Stimulated activated CD4-positive, alpha-beta T cell treated with anti-CD3 and anti-CD28 coated beads, Interleukin-4, amount 100 ng/mL, for 1 hour (primary cell): ENCODE results near the gene EXOSC5.
A peak's percentile ranks its signal among the peaks of the same experiment; 100 is the strongest.
"Not testable (repeated sequence)": the region's sequence is repeated elsewhere in the genome, so short reads cannot be mapped to it uniquely, and the experiment has no call there.

ENCODE experiments used
- DNase-seq: peaks from one replicate; pipeline ENCODE4 v3.0.0-alpha.2; 2020

EXOSC5 gene

DNA sequence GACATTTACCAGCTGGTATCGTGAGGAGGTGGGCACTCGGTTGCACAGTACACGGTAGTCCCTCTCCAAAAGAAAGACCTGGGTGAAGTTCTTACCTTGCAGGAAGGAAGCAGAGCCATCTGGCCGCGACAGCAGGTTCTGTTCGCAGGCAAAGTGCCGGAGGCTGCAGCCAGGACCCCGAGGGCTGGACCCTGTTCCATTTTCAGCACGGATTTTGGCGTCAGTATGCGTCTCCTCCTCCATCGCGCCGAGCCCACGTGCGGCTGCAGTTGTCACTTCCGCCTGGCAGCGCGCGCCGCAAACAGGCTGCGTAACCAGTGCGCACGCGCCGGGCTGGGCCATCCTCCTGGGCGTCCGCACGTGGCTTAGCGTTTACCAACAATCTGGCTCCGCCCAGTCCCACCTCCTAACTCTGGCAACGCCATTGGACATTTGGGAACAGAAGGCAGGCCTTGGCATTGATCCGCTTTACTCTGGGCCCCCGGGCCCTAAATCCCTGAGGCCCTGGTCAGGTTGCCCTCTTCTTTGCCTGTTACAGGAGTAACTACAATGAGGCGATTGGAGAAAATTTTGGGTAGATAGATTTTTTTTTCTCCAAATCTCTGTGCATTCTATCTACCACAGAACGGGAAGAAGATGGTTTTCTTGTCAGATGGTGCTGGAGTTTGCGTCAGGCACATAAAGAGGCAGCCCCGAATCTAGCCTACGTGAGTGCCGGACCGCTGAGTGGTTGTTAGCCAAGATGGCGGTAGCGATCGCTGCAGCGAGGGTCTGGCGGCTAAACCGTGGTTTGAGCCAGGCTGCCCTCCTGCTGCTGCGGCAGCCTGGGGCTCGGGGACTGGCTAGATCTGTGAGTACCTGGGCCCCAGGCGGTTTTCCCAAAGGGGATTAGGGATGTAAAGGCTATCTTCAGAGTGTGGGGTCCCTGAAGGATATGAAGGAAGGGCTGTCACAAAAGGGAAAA, at the start of gene EXOSC5, which contains the start of gene BCKDHA:
Gene EXOSC5, minus strand, starts transcription at position 274 of the 964 bp plus-strand sequence. Its CDS starts 31 bp downstream, at position 243.
Gene BCKDHA, plus strand, starts transcription at position 733 of the 964 bp plus-strand sequence. Its CDS starts 10 bp downstream, at position 743.
- peak; percentile 99 for DNase-seq

DNA sequence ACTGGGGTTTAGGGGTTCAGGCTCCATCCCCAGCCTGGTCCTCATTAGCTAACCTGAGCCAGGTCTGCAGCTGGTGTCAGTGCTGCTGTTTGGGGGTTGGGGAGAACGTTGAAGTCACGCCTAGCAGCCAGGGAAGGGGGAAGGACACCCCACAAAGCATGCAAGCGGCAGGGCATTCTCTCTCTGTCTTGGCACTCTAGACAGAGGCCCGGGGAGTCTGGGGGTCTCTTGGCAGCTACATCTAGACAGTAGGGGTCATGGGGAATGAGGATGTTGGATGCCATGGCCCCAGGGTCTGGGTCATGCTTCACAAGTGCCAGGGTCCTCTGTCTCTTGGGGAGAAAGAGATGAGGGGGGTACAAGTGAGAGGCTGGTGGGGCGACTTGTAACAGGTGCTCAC, 48.4 kb upstream of the EXOSC5 start:
- no peak for DNase-seq

DNA sequence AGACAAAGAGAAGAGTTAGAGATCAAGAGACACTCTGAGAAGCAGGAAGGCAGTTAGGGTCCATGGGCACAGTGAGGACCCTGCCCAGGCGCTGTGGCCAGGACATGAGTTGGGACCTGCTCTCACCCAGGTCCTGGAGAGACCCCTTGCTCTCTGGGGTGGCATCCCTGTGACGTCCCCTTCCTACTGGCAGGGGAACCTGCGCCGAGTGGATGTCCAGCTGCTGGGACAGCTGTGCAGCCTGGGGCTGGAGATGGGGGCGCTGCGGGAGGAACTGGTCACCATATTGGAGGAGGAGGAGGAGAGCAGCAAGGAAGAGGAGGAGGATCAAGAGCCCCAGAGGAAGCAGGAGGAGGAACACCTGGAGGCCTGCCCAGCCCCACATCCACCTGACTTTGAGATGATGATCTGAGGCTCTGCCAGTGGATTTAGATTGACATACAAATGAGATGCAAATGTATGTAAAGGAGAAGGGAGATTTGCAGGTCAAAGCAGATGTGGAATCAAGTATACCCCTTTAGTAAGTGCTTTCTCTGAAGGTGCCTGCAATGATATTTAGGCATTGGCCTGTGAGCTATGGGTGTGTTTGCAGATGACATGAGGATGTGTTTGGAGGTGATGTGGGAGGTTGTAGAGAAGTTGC, 46.8 kb upstream of the EXOSC5 start:
- no peak for DNase-seq

DNA sequence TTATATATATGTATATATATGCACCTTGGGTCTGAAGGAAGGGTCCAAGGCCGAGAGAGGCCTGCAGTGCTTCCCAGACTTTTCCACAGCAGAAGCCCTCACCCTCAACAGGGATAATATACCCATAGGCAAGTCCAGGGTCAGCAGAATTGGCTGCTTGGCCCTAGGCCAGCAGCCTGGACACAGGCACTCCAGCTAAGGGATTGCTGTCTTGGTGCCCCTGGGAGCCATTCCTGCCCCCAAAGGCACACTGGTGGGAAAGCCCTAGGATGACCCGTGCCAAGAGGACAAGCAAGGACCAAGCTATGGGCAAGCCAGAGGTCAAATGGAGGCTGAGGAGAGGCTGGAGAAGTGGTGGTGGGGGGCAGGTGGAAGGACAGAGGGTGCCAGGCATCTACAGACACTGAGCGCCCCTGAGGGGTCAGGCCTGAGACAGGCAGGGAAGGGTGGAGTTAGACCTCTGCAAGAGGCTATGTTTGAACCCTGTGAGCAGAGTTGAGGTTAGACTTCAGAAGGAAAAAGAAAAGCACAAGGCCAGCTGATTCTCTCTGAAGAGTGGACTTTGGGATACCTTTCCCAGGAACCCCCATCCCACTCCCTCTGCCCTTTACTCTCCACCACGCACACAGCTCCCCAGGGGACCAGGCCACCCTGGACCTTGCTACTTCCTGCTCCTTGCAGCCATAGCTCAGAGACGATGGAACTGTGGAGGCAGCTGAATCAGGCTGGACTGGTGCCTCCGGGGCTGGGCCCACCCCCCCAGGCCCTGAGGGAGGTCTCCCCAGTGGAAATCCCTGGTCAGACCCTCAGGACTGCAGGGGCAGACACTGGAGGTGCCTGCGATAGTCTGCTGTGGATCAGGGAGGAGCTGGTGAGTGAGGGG, 45.6 kb upstream of the EXOSC5 start, which contains the start of gene ERICH4:
Gene ERICH4, plus strand, starts transcription at position 684 of the 883 bp plus-strand sequence. Its CDS starts 14 bp downstream, at position 698.
- no peak for DNase-seq

DNA sequence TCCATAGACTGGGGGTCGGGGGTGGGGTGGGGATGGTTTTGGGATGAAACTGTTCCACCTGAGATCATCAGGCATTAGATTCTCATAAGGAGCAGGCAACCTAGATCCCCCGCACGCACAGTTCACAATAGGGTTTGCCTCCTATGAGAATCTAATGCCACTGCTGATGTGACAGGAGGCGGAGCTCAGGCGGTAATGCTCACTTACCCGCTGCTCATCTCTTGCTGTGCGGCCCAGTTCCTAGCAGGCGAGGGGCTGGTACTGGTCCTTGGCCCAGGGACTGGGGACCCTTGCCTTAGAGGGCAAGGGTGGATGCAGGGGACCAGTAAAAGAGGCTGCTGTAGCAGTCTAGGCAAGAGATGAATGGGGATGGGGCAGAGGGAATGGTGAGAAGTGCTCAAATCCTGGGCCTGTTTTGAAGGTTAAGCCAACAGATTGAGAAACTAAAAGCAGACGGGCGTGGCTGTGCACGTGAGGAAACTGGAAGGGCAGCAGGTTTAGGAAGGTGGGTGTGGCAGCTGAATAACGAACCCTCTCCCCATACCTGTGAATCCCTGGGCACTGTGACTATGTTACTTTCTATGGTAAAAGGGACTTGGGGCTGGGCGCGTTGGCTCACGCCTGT, 44.3 kb upstream of the EXOSC5 start:
- DNase-seq: no peak

DNA sequence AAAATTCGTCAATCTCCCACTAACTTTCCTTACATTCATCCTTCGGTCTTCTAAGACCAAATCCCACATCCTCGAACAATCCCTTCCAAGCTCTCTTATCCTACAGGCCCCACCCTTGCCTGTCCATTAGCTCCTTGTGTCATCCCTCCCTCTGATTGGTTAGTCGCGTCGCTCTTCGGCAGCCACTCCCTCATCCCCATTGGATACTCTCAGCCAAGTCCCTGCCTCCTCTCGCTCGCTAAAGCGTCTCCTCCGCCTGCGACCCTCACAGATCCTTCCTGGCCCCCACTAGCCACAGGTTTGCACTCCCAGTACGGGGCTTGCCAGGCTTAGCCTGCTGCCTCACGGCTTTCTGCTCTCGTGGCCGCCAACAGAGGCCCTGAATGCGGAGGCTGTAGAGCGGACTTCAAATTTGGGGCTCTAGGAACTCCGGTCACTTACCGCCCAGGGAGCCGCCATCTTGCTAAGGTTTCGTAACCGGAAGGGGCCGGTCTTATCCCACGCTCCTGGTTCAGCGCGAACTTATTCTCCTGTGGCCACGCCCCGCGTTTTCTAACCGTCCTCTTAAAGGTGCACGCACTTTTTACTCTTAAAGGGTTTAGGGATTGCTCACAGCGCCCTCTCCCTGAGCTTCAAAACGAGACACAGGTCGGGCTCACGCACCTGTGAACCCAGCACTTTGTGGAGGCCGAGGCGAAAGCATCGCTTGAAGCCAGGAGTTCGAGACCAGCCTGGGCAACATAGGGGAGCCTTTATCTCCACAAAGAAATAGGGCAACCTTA, 42.5 kb upstream of the EXOSC5 start, which contains the start of gene DMAC2:
Gene DMAC2, minus strand, starts transcription at position 472 of the 782 bp plus-strand sequence. Its CDS starts 13 bp downstream, at position 459.
- DNase-seq: peak; percentile 96

DNA sequence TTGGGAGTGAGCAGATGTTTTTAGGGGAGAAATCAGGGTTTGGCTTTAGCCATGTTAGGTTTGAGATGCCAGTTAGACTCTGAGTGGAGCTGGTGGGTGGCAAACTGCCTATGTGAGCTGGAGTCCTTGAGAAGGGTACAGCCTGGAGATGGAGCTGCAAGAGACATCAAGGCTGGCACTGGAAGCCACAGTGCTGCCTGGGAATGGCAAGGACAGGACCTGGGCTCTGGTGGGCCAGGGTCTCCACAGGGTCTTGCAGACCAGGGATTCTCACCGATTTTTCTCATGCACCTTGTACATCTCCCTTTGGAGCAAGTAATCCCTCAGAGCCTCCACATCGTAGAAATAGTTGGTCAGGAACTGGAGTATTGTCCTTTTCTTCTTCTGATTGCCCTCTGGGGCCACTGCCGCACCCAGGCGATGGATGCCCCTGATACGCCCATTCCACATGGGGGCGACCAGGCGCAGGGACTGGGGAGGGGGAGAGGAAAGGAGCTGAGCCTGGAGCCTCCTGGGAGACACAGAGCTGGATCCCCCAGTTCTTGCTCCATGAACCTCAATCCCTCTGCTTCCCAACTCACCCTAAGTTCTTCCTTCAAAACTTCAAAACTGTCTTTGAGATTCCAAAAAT, 40.9 kb upstream of the EXOSC5 start:
- DNase-seq: no peak

DNA sequence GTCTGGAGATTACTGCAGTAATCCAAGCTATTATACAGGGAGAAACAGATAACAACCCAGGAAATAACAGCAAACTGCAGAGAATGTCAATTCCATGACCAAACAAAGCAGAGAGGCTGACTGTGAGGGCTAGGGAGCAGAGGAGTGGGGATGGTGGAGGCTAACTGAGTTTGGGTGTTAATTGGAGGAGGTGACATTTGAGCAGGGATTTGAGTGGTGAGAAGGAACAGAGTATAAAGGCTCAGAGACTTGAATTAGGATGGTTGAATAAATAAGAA, 39.5 kb upstream of the EXOSC5 start:
- no peak for DNase-seq

DNA sequence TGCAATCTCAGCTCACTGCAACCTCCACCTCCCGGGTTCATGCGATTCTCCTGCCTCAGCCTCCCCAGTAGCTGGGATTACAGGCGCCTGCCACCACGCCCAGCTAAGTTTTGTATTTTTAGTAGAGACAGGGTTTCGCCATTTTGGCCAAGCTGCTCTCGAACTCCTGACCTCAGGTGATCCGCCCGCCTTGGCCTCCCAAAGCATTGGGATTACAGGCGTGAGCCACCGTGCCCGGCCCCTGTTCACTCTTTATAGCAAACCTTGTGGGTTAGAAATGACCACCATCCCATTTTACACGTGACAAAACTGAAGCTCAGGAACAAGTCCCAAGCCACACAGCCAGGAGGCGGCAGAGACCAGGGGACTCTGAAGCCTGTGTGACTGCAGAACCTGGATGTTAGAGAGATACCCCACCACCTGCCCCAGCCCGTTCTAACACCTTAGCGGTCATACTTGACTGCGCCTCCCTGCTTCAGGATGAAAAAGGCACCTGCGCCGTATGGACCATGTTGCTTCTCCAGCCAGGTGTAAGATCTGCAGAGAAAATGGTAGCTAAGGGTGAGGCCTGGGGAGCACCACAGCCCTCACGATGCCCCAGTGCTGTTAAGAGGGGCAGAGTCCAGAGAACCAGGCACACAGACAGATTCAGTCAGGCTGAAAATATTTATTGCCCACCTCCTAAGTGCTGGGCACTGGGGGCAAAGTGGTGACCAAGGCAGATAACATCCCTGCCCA, 38.9 kb upstream of the EXOSC5 start:
- no peak for DNase-seq

DNA sequence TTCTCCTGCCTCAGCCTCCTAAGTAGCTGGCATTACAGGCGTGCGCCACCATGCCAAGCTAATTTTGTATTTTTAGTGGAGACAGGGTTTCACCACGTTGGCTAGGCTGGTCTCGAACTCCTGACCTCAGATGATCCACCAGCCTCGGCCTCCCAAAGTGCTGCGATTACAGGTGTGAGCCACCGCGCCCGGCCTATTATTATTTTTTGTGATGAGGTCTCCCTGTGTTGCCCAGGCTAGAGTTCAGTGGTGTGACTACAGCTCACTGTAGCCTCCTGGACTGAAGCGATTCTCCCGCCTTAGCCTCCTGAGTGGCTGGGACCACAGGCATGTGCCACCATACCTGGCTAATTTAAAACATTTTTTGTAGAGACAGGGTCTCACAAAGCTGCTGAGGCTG, 38.2 kb upstream of the EXOSC5 start:
- DNase-seq: not testable (repeated sequence)

DNA sequence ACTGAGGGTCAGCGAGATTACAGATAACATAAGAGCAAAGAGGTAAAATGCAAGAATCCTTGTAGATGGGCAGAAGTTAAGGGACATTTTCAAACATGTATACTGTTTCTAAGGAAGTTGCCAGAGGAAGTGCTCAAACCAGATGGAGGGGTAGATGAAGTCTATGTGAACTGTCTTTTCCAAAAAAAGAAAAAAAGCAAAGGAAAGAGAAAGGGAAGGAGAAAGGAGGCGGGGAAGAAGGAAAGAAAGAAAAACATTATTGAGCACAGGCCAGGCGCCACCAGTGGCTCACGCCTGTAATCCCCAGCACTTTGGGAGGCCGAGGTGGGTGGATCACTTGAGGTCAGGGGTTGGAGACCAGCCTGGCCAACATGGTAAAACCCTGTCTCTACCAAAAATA, 37.3 kb upstream of the EXOSC5 start:
- DNase-seq: no peak

DNA sequence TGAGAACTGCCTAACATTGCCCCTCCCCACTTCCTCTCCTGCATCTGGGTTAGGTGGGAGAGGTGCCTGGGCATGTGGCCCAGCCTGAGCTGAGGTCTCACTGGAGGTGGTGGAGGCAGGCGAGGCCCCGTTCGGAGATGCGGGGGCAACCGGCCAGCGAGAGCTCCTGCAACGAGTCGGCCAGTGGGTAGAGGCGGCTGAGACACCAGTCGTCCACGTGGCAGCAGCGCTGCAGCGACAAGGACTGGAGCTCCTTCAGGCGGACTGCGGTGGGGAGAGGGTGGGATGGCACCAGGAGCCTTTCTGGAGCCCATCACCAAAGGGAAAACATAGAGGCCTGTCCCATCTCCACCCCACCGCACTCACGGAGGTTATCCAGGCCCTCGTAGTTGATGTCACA, 36.0 kb upstream of the EXOSC5 start:
- DNase-seq: no peak

DNA sequence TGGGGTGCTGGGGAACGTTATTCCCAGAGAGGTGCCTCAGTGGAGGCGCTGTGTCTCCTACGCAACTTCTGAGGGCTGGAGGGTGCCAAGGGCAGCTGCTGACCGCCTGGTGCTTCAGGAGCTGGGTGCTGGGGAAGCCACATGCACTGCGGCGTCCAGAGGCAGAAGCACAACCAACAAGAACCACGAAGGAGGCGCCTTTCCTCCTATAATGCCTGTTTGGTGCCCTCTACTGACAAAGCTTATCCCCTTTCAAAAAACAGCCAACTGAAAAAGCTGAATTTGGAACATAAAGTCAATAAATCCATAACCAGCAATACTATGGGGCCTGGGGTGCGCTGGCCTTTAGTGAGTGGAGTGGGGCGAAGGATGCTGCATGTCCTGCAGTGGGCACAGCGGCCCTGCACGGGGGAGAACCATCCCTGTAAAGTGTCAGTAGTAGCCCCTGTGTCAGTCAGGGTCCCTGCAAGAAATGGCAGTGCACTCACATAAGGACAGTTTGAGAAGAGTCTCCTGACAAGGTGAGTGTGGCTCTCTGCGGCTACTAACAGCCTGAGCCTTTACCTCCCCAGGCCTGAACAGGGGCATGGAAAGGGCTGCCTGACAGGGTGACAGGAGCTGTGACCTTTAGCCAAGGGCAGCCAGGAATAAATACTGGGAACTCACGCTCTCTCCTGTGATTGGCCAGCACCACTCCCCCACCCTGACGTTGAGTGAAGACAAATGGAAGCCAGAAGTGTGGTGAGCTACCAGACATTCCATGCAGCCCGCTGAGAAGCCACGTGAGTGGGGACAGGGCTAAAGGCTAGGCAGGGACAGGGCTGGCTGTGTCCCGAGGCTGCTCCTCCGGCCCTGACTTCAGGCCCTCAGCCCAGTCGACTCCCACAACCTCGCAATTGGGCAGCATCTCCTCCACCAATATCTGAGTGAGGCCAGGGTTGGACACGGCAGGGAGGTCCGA, 34.5 kb upstream of the EXOSC5 start:
- no peak for DNase-seq

DNA sequence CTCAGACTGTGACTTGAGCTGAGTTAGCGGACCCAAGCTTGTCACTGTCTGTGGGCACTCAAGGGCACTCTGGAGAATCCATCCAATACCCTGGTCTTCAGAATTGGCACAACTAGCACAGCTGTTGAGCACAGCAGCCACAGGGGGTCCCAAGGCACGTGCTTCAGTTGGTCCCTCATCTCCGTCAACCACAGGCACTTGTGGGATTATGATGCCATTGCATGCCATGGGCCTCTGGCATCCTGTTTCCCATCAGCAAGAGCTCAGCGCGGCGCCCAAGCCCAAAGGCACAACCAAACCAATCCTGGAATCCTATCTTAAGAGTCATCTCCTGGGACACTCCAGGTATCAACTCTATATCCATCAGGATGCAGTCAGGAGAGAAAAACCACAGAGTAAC, 33.8 kb upstream of the EXOSC5 start:
- DNase-seq: no peak

DNA sequence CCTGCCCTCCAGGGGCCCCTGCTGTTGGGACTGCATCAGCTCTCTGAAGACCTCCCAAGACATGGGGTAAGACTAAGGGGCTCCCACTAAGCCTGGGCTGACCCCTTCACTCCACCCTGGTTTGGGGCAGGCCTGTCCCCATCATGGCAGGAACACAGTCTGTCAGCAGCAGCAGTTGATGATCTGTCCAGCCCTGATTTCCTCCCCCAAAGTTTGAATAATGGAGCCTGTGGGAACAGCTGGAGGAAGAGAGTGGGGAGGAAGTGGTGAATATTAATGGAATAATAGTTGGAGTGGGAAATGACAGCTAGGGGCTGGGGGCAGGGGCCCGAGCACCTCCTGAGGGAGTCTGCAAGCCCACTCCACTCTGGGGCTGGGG, 31.3 kb upstream of the EXOSC5 start:
- no peak for DNase-seq

DNA sequence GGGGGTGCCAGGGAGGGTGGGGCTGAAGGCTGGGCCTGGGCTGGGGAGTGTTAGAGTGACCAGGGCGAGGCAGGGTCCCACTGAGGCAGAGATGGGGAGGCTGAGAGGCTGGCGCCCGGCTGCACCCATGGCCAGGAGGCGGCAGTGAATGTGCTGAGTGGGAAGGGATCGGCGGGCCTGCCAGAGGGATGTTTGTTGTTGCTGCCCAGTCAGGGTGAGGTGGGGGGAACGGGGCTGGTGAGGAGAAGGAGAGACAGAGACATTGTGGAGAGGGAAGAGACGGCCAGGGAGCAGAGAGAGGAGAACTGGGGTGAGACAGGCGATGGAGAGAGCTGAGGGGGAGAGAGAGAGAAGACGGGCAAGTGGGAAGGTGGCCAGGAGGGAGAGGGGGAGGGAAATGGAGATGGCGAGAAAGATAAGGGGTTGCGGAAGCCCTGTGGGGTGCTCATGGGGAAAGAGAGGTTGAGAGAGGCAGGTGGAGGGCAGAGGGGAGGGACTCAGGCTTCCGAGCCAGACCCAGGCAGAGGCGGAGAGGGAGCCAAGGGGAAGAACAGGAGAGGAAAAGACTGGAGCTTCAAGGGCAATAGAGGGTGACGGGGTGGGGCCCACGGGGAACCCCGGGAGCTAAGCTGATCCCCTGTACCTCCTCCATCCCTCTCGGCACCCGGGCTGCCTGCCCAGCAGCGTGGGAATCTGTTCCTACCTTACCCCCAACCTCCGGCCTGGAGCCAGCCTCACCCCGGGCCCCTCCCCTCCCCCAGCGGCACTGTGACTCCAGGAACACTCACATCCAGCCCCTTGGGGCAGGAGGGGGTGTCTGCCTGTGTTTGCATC, 30.7 kb upstream of the EXOSC5 start:
- peak; percentile 10 for DNase-seq

DNA sequence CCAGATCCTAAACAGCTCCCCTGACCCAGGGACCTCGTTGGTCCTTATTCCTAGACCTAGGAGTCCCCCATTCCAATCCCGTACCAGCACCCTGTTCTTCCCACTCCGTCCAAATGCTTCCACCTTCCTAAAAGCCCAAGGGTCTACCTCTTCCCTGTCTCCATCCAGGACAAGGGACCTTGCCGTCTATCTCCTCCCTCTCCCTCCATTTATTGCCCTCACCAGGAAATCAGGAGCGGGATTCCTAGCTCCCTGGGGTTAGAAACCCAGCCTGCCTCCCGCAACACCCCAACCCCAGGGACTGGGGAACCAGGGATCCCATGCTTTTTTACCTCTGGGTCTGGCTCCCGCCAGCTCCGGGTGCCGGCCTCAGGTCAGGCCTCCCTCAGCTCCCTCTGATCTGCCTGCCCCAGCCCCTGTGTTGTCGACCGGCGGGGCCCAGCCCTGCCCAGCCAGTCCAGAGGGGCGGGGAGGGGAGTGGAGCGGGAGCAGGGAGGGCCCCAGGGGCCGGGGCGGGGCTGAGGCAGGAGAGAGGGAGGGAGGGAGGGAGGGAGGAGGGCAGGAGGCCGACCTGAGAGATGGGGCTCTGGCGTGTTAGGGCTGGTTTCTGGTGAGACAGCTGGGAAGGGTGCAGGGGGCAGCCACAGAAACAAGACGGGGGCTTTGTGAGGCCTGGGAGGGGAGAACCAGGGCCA, 29.9 kb upstream of the EXOSC5 start, which contains the start of gene B3GNT8:
Gene B3GNT8, minus strand, starts transcription at position 423 of the 695 bp plus-strand sequence. CDS start 596 bp downstream, outside the sequence.
- peak; percentile 45 for DNase-seq
